ENCODE measurements around the gene MOSMO.

Gene MOSMO

GRCh38 chr16:22052980-22053379 lies 45.1 kb downstream of the MOSMO start:
- DNase-seq, result no peak

DNA sequence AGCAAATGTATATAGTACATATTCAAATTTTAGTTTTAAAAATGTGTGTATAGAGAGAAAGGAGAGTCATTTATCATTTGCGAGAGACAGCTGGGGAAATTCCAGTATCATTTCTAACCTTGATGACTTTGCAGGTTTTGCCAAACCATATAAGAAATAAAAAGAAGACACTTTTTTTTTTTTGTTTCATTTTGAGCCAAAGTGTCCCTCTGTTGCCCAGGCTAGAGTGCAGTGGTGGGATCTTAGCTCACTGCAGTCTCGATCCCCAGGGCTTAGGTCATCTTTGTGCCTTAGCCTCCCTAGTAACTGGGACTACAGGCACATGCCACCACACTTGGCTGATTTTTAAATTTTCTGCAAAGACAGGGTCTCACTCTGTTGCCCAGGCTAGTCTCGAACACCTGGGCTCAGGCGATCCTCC lies 46.0 kb downstream of the MOSMO start:
- DNase-seq, result no peak

- no peak for DNase-seq
These were observed 47.1 kb downstream of the MOSMO start for GRCh38 chr16:22054847-22055590.

DNA sequence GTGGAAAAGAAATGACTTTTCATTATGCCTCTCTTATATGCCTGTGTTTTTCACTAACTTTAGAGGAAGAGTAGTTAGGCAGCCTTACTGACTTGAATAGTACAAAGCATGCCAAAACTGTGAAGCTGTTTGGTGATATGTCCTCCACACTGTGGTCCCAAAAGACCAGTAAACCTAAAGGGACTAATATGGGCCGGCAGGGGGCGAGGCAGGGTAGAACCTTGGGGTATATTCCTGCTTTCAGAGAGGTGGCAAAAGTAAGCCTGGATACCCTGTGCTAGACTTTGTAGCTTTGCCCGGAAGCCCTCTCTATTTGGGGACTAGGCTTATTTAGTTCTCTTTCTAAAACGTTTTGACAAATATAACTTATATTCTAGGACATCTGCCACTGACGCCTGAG lies 48.0 kb downstream of the MOSMO start:
- DNase-seq, result no peak

- DNase-seq, result no peak
These were observed 56.1 kb downstream of the MOSMO start for GRCh38 chr16:22063888-22064467.

DNA sequence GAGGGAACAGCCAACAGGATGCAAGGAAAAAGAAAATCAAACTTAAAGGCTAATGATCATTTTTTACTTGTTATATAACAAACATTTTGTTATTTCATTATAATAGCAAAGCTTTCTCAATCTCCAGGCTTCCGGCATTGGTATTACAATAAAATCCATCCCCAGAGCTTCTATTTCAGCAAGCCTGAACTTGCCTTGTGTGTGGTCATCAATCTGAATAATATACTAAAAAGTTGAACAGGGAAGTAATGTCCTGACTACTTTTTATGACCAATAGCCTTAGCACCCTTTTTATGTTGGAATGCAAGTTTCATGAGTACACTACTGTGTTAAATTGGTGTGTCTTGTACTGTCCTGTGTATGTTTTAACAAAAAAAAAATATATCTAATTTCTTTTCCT lies 57.3 kb downstream of the MOSMO start:
- DNase-seq, result no peak

GRCh38 chr16:22070361-22071330 lies 62.7 kb downstream of the MOSMO start:
- DNase-seq, result no peak

GRCh38 chr16:22071331-22071910 lies 63.5 kb downstream of the MOSMO start:
- no peak for DNase-seq

GRCh38 chr16:22073350-22073749 lies 65.4 kb downstream of the MOSMO start:
- no peak for DNase-seq

GRCh38 chr16:22075043-22075757 lies 67.3 kb downstream of the MOSMO start:
- no peak for DNase-seq

DNA sequence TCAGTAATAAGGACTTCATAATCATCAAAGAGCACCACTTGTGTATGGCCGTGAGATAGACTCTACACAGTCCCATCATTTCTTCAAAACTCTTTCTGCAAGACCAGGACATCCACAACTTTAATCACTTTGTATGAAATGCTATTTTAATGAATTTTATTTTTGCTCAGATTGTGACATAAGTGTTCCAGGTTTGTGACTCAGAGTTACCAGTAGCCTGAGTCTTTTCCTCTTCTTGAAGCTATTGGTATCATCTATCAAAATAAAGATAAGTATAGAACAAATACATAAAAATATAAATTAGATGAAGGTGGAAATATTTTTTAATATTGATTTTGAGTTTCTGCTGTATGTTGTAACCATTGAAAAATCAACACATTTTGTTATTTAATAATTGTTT lies 67.9 kb downstream of the MOSMO start:
- no peak for DNase-seq

DNA sequence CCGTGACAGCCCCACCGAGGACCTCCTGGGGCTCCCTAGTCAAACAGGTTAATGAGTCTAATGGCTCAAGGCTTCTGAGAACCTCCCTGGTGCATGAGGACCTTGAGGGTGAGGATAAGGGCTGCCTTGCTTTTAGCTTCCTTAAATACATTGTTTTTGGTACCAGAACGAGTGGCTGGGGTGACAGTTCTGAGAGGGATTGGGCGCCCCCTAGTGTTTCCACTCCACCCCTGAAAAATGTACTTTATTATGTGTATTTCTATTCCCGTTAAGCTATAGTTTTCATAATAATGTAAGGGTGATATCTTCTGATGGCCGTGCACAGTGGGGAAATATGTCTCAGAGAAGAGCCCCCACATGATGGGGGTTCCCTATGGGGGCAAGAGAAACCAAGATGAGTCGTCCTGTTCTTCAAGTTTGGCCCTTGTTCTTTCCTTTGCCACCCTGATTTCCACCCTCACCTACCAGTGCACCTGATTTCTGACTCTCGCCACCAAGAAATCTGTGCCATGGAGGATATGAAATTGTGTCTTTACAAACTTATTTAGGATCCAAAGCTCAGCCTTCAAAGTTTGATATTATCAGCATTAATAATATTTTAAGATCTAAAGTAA lies 69.9 kb downstream of the MOSMO start:
- DNase-seq, result peak; percentile 28 to 68 (median 54)

DNA sequence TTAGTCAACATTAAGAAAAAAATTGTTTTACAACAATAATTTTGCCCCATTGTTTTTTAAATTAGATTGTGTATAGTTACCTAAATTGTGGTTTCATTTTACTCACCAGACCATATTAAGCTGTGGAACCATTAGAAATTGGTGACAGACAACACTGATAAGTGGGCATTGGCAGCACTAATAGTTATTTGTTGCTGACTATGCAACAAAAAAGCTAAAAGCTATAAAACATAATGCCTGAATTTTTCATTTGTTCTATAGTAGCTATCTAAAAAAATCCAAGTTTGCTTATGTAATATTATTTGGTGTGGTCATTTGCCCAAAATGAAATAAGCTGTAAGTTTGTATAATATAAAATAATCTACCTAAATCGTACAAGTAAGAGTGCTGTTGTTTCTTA lies 70.7 kb downstream of the MOSMO start:
- DNase-seq, result no peak

DNA sequence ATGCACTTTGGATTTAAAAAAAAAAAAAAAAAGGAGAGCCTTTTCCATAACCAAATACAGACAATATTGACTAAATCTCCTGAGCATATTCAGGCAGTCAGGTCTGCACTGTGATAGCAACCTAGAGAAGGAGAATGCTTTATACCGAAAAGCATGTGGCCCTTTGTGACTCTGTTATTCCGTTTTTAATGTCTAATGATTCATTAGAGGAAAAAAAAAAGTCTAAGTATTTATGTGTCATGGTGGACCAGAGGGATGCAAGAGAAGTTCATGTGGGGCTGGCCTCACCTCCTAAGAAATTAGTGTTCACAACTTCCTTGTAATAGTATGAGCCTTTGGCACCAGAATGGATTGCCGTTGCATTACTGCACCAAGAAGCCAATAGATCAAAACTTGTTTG lies 73.1 kb downstream of the MOSMO start:
- DNase-seq, result no peak

- DNase-seq, result no peak
These were observed 78.5 kb downstream of the MOSMO start for GRCh38 chr16:22086440-22086839.

- DNase-seq, result no peak
These were observed 80.7 kb downstream of the MOSMO start for GRCh38 chr16:22088642-22089041.

GRCh38 chr16:22089910-22090309 lies 82.0 kb downstream of the MOSMO start:
- DNase-seq, result no peak

- DNase-seq, result no peak
These were observed 83.8 kb downstream of the MOSMO start for GRCh38 chr16:22091721-22092120.

DNA sequence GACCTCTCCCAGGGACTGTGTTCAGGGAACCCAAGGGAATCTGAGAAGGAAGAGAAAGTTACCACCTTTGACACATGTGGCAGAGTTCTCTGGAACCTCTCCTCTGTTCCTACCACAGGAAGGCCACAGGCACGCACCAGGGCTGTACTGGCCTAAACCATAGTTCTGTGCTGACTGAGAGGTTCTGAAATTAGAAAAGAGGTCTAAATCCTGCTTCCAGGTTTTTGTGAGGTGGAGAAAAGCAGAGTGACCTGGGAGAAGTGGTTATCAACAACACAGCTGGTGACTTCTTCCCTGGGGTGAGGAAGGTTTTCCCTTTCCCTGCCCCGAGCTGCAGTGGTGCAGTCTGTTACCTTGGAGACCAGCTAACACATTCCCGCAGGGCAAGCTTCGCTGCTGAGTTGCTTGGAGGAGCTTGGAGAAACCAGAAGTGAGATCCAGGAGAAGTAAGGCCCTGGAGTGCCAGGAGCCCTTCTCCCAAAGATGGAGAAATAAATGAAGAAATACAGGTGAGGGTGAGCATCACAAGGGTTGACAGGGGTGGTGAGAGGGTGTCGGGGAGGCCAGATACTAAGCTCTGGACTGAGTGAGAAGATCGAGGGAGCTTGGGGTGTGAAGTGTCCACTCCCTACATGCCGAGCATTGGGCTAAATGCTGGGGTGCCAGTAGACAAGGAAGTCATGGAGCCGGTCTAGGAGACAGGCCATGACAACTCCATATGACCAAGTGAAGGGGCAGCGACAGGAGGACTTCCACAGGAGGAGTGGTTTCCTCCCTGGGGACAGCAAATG lies 84.4 kb downstream of the MOSMO start, which contains the start of gene VWA3A:
Gene VWA3A (plus strand): TSS at position 399 of the 791 bp plus-strand sequence. CDS start 97 bp downstream, at position 496.
- no peak for DNase-seq

DNA sequence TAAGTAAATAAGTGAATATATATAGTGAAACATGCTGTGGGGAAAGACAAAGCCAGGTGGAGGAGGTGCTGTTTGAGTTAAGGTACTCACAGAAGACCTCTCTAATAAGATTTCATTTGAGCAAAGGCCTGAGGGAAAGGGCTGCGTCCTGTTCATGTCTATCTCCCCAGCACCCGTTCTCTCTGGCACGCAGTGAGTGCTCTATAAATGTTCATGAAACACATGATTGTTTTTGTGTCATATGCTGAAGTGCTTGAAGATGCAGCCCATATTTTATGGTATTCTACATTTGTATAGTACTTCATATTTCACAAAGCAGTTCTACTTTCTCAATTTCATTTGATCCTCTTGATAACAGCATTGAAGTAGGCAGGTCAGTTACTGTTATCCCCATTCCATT lies 85.4 kb downstream of the MOSMO start:
- no peak for DNase-seq

- DNase-seq, result no peak
These were observed 86.1 kb downstream of the MOSMO start for GRCh38 chr16:22093996-22094395.
